NCI-H128 (cell line): Measurements from ENCODE around the gene HPS3.
A peak's percentile ranks its signal among the peaks of the same experiment; 100 is the strongest.

ENCODE experiments used
- DNase-seq: peaks from one replicate; lab custom pipeline; 2025; ENCODE audit not compliant: unreplicated experiment; lab: John Stamatoyannopoulos, UW

The HPS3 gene

DNA sequence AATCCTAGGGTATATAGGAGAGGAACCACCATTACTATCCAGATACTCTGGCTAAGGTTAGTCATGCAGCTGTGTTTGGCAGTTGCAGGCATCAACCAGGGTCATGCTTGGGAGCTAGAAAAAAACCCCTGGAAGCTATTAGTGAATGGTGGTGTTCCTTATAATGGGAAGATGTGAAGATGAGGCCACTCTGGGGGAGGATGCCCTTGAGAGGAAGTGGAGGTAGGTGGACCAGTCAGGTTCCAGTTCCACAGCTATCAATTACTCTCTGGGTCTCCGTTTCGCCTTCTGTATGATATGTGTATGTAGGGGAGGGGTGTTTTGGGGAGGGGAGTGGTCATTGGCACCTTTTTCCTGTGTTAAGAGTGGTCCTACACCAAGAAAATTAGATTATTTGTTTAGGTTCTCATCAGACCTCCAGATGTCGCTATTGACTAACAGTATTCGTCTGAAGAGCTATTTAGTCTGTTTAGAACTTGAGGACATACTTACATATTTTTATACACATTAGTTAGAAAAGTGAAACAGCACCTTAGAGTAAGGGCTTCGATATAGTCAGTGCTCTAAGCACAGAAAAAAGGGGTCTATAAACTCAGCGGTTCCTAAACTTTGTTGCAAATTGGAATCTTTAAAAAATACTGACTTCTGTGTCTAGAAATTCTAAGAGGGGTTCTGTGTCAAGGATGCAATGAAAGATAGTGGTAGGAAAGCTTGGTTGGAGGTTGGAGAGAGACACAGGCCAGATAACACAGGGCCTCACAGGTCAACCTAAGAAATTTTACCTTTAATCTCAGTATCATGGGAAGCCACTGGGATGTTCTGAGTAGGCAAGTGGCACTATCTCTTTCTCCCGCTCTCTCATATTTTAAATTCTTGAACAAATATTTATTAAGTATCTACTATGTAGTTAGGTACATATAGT lies 9.1 kb upstream of the HPS3 start:
- DNase-seq: peak; percentile 43

DNA sequence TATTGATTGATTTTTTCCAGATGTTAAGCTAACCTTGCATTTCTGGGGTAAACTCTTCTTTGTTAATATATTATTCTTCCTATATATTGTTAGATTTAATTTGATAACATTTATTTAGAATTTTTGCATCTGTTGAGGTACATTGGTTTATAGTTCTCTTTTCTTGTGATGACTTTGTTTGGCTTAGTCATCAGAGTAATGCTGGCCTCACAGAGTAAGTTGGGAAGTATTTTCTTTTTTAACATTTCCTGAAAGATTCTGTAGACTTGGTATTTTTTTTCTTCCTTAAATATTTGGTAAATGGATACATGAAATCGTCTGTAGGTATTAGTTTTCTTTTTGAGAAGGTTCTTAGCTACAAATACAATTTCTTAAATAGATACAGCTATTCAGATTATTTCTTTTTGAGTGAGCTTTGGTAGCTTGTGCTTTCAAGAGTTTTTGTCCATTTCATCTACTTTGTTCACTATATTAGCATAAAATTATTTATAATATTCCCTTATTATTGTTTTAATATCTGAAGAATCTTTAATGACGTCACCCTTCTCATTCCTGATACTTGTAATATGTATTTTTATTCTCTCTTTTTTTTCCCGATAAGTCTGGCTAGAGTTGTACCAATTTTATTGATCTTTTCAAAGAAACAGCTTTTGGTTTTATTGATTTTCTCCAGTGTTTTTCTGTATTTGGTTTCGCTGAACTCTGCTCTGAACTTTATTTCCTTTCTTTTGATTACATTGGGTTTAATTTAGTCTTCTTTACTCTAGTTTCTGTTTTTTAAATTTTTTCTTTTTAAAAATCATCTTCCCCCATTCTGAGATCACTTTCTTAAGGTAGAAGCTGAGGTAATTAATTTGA lies 6.5 kb upstream of the HPS3 start:
- no peak for DNase-seq

DNA sequence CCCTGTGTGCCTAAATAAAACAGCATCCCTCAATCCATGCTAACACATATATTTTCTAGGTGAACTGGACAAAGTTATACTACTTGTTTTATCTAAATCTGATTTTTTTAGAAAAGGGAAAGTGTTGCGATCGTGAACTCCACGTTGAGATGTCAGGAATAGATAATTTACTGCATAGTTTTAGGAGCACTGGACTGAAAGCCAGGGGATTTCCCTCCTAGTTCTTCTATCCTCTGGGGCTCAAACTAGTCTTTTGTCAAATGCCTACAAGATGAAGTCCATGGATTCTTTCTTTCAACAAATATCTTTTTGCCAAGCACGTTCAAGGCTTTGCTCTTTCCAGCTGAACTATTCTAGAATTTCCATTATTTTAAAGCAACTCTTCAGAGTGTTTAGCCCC lies 617 bp upstream of the HPS3 start:
- no peak for DNase-seq

GRCh38 chr3:149131589-149131988 lies 2.2 kb downstream of the HPS3 start:
- DNase-seq: no peak

DNA sequence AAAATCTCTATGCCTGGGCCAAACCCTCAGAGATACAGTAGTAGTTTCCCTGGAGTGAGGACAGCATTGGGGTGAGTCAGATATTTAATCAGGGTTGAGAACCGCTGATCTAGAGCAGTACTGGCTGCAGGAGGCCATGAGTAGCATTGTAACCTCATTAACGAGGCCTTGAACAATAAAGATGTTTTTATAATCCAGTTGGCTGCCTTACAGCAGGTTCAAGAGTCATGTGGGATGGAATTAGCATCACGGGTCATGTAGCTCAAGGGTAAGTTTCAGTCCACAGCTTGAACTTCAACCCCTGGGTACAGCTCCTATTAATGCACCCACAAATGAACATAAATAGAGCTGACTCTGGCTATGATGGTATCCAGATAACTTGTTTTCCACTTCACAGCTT lies 5.1 kb downstream of the HPS3 start:
- no peak for DNase-seq

DNA sequence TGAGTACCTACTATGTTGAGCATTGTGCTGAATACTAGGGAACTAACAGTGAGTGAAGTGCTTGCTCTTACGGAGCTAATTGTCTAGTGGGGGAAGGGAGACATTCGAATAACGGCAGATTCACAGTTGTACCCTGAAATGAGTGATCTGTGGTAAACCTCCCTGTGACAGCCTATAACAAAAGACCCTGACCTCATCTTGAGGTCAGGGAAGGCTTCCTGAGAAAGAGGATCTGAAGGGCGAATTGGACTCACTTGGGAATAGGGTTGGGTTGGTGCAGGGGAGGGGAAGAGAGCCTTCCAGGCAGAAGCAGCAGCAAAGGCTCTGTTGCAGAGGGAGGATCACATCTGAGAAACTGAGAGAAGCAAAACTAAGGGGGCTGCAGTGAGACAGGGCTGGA lies 13.2 kb downstream of the HPS3 start:
- no peak for DNase-seq

GRCh38 chr3:149145356-149145755 lies 15.9 kb downstream of the HPS3 start:
- DNase-seq: no peak

GRCh38 chr3:149145974-149146373 lies 16.5 kb downstream of the HPS3 start:
- DNase-seq: no peak

DNA sequence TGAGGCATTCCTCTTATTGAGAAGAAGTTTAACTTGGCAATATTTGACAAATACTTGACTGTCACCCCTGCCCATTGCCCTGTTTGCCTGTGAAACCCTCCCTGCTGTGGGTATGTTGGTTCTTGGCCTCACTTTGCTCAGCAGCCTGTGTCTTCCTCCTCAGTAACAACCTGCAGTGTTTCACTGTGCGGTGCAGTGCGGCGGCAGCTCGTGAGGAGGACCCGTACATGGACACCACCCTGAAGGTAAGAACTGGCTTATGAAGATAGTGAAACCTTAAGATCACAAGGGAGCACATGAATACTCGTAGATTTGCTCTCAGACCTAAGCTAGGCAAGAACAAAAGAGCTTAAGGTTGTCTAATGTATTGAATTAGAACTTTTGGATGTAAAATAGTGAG lies 21.0 kb downstream of the HPS3 start:
- DNase-seq: no peak

DNA sequence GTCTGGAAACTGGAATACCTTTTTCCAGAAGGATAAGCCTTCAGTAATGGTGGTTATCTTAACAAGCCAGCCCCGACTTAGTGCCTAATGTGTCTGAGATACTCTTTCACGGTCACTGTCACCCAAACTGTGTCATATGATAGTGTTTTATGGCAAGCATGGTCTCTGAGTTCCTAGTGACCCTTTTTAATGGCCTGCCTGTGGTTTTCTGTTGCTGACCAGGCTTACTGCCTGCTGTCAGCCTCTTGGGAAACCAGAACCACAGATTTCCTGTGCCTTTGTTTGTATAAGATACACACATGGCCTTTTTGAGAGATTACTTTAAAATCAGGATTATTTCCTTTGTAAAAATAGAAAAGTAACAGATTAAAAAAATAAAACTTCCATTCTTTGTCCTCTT lies 22.4 kb downstream of the HPS3 start:
- DNase-seq: no peak

- no peak for DNase-seq
These were observed 23.0 kb downstream of the HPS3 start for GRCh38 chr3:149152420-149152819.

DNA sequence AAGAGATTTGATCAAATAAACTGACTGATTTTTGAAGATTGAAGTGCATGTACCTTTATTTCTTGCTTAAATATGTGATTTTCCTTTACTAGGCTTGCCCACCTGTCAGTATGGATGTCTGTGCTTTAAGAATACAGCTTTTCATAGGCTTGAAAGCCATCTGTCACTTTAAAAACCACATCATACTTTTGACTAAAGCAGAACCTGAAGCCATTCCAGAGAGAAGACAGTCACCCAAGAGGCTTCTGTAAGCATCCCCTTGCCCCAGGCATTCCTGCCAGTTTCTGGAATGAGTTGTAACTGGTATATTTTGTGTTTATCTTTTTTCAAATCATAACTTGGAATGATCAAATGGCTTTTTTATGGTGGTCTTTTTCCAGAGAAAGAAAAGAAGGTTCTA lies 24.0 kb downstream of the HPS3 start:
- no peak for DNase-seq

DNA sequence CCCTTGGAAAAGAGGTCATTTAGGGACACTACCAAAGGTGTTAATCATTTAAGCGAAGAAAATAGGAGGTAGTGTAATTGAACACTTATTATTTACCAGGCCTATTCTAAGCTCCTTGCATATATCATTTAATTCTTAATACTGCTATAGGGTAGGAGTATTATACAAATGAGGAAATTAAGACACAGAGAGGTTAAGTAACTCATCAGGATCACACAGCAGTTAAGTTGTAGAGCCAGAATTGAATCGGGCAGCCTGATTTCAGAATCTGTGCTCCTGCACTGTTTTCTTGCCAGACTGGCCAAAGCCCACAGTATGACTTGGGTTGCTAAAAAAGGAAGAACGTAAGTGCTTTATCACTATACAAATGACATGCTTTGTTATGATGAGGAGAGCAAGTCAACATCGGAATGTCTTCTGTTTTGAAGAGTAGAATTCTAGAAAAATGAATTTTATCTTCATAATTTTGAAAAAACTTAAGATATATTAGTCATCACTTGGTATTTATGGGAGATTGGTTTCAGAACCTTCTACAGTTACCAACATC lies 31.4 kb downstream of the HPS3 start:
- DNase-seq: no peak

- no peak for DNase-seq
These were observed 32.6 kb downstream of the HPS3 start for GRCh38 chr3:149162007-149162406.

DNA sequence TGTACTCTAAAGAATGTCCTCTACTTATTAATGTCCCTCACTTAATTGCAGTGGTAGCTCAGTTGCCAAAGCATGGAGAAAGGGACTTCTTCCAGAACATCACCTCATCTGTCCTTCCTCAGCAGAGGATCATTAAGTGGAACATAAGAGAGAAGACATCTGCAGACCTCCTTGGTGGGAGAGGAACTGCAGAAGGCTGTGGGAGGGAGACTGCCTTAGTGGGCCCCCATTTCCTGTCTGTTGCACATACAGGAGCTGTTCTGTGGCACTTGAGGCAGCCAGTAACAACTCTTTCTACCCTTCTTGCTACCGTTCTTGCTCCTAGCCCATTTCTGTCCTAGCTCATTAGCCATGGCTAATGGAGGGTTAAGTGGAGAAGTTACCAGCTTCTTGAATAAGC lies 33.6 kb downstream of the HPS3 start:
- DNase-seq: no peak

DNA sequence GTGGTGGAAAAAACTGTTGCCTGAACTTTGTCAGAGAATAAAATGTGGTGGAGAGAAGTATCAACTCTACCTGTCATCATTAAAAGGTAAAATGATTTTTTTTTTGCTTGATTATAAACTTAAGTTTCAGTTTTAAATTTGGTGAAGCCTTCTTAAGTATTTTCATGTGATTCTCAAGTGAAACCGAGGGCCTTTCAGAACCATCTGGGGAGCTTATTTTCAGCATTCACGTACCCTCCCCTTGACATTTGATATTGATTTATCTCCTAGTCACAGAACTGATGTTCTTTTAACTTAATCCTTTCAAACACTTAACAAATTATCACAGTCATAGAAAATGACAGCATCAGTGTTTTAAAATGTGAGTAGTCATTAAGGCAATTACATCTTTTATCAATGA lies 38.5 kb downstream of the HPS3 start:
- DNase-seq: no peak

GRCh38 chr3:149170672-149171071 lies 41.2 kb downstream of the HPS3 start:
- DNase-seq: no peak

DNA sequence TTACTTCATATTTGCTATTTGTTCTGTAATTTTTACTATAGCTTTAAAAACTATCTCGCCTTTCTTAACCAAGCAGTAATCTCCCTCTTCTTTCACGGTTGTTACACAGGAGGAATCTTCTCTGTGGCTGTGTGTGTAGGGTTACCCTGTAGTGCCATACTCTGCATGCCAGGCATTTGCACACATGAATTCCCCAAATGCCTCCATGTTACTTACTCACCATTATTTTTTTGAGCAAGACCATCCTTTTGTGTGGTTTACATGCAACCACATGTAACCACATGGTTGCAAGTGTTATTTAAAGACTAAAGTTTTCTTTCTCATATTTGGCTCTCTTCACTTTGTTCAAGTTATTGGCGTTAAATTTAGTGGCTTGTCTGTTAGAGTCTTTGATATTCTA lies 45.5 kb downstream of the HPS3 start:
- no peak for DNase-seq

GRCh38 chr3:149177122-149177521 lies 47.7 kb downstream of the HPS3 start:
- no peak for DNase-seq

DNA sequence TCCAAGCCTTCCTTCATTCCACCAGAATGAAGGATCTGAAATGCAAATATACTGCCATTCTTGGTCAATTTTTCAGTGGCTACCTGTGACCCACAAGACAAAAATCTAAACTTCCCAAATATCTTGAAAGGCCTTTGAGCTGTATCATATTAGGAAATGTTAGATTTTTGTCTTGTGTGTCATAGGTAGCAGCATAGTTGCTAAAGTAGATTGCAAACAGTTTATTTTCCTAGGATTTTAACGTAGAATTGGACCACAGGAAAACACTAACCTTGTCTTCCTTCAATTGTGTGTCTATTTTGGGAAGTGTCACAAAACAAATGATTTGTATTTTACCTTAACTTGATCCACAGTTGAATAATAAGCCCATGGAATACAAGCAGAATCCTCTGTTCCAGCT lies 49.8 kb downstream of the HPS3 start:
- no peak for DNase-seq

GRCh38 chr3:149180057-149180573 lies 50.7 kb downstream of the HPS3 start:
- DNase-seq: no peak

DNA sequence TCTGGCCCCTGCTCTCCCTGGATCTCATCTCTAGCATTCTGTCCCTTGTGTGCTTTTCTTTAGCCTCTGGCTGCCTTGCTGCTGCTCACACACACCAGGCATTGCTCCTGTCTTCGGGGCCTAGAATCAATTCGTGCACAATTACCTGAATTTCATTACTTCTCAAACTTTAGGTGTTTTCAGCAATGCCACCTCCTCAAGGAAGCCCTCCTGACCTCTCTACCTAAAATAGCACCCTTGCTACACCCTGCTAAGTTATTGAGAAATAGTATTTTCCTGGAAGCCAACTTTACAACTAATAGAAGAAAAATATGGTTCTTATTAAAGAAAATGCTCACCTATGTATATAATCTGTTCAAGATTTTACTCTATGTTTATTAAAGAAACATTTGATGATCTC lies 51.7 kb downstream of the HPS3 start:
- no peak for DNase-seq
